PC-3 (cell line): Measurements from ENCODE around the gene FBXO9. TPM values are rescaled to one million over a fixed set of nuclear protein-coding genes. Genes with fewer than 3 reads are reported as not detected.

Source experiments
- ATAC-seq: fragments of 200-7000 bp; cut with Tn5 transposase; 2 replicates; pipeline ENCODE4 v1.9.1; 2020; ENCODE audit warnings: mild to moderate bottlenecking, moderate library complexity
- BruUV-seq: library from RNA; stranded (reverse); fragments of 400-500 nt; replicated peaks from 2 replicates; lab custom pipeline; 2021; lab: Mats Ljungman, UMichigan
- CTCF ChIA-PET: fragments of 300-600 bp; sonication (Branson Sonifier 250); formaldehyde crosslinking; loops from one replicate; lab custom pipeline; 2022; ENCODE audit warnings: antibody characterized with exemption; lab: Charles Lee
- POLR2A ChIA-PET: fragments of 300-600 bp; sonication (Branson Sonifier 250); formaldehyde crosslinking; loops from one replicate; lab custom pipeline; 2022; ENCODE audit warnings: antibody characterized with exemption; ENCODE audit not compliant: unreplicated experiment; lab: Charles Lee
- DNase-seq: peaks from one replicate; pipeline ENCODE4 v3.0.0-alpha.2; 2015
- H2AFZ ChIP-seq: fragments of 300-600 bp; sonication (generic); 2 replicates; pipeline ENCODE4 v1.6.0; 2016; ENCODE audit warnings: antibody characterized with exemption, low read length
- H3F3A ChIP-seq: fragments of 300-600 bp; sonication (generic); one replicate; pipeline ENCODE4 v1.6.0; 2017; ENCODE audit warnings: antibody characterized with exemption, low read length, control low read depth, mild to moderate bottlenecking; ENCODE audit not compliant: unreplicated experiment
- H3K27ac ChIP-seq: fragments of 300-600 bp; sonication (generic); 2 replicates; pipeline ENCODE4 v1.5.1; 2016; ENCODE audit warnings: mild to moderate bottlenecking, low read length
- H3K27me3 ChIP-seq: fragments of 300-600 bp; sonication (generic); 2 replicates; pipeline ENCODE4 v1.6.1; 2016; ENCODE audit warnings: low read length, mixed read lengths
- H3K36me3 ChIP-seq: fragments of 300-600 bp; sonication (generic); 2 replicates; pipeline ENCODE4 v1.6.1; 2016; ENCODE audit warnings: low read depth, mixed run types, low read length, mixed read lengths
- H3K4me1 ChIP-seq: fragments of 300-600 bp; sonication (generic); 2 replicates; pipeline ENCODE4 v1.5.1; 2016; ENCODE audit warnings: low read length; ENCODE audit not compliant: insufficient read depth
- H3K4me2 ChIP-seq: fragments of 300-600 bp; sonication (generic); 2 replicates; pipeline ENCODE4 v1.6.0; 2016; ENCODE audit warnings: low read length
- H3K4me3 ChIP-seq: fragments of 300-600 bp; sonication (generic); 2 replicates; pipeline ENCODE4 v1.5.1; 2016; ENCODE audit warnings: mild to moderate bottlenecking, low read length, mixed read lengths
- H3K79me2 ChIP-seq: fragments of 300-600 bp; sonication (generic); 2 replicates; pipeline ENCODE4 v1.6.1; 2017; ENCODE audit warnings: low read length, mixed read lengths
- H3K9ac ChIP-seq: fragments of 300-600 bp; sonication (generic); 2 replicates; pipeline ENCODE4 v1.6.0; 2016; ENCODE audit warnings: mild to moderate bottlenecking, low read length
- H3K9me2 ChIP-seq: fragments of 300-600 bp; sonication (generic); replicated peaks from 2 replicates; pipeline ENCODE4 v1.6.1; 2016; ENCODE audit warnings: mixed run types, low read length, mixed read lengths
- H3K9me3 ChIP-seq: fragments of 300-600 bp; sonication (generic); 2 replicates; pipeline ENCODE4 v1.6.1; 2016; ENCODE audit warnings: low read length, mixed read lengths
- H4K20me1 ChIP-seq: fragments of 300-600 bp; sonication (generic); 2 replicates; pipeline ENCODE4 v1.6.1; 2016; ENCODE audit warnings: low read length, mixed read lengths
- EZH2 ChIP-seq: fragments of 300-600 bp; sonication (generic); IDR thresholded peaks from one replicate; pipeline ENCODE4 v1.6.1; 2017; ENCODE audit warnings: antibody characterized with exemption, mild to moderate bottlenecking, low read length; ENCODE audit not compliant: unreplicated experiment
- EZH2phosphoT487 ChIP-seq: fragments of 300-600 bp; sonication (generic); IDR thresholded peaks from 2 replicates; pipeline ENCODE4 v1.6.1; 2018; ENCODE audit warnings: mild to moderate bottlenecking, antibody characterized with exemption, low read length, borderline replicate concordance
- intact Hi-C: fragments of 100-400 bp; cut with micrococcal nuclease; formaldehyde crosslinking; loops from 2 replicates; pipeline ENCODE4 v1.9.0; 2023
- total RNA-seq: library from RNA; depleted of rRNA; stranded (reverse); fragments of >200 nt; gene quantifications from 2 replicates; pipeline ENCODE4 v1.2.3, GENCODE V29; 2014
- TF ChIP-seq, protein P1 (sequence below): fragments of 300-600 bp; sonication (generic); conservative IDR thresholded peaks from 2 replicates; pipeline ENCODE4 v1.5.1; 2017; ENCODE audit warnings: antibody characterized with exemption, low read depth, mild to moderate bottlenecking, low read length

Gene FBXO9
- total RNA-seq, 1 experiment from 2014 or later = 54.6 TPM

GRCh38 chr6:53038596-53038995, 26.6 kb upstream of the FBXO9 start:
- H2AFZ ChIP-seq = no peak overlapping the region
- BruUV-seq = no TSS peak
- H4K20me1 ChIP-seq = no peaks in the 10 kb centered on the region
- peaks cover 5% of the 10 kb centered on the region for H3F3A ChIP-seq
- H3K27me3 ChIP-seq = no peaks in the 10 kb centered on the region
- no peaks in the 10 kb centered on the region for H3K9me3 ChIP-seq
- H3K4me2 ChIP-seq = no peak overlapping the region
- TF ChIP-seq, protein P1, sequence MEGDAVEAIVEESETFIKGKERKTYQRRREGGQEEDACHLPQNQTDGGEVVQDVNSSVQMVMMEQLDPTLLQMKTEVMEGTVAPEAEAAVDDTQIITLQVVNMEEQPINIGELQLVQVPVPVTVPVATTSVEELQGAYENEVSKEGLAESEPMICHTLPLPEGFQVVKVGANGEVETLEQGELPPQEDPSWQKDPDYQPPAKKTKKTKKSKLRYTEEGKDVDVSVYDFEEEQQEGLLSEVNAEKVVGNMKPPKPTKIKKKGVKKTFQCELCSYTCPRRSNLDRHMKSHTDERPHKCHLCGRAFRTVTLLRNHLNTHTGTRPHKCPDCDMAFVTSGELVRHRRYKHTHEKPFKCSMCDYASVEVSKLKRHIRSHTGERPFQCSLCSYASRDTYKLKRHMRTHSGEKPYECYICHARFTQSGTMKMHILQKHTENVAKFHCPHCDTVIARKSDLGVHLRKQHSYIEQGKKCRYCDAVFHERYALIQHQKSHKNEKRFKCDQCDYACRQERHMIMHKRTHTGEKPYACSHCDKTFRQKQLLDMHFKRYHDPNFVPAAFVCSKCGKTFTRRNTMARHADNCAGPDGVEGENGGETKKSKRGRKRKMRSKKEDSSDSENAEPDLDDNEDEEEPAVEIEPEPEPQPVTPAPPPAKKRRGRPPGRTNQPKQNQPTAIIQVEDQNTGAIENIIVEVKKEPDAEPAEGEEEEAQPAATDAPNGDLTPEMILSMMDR = no peak
- TF ChIP-seq EZH2phosphoT487 = no peak
- no peak for TF ChIP-seq EZH2
- H3K36me3 ChIP-seq = peaks cover 15% of the 10 kb centered on the region
- ChIA-PET CTCF (no interaction called here), POLR2A (no interaction called here)
- DNase-seq (no peak), ATAC-seq (no peak)
- H3K4me3 ChIP-seq = no peak overlapping the region
- peaks cover 29% of the 10 kb centered on the region for H3K4me1 ChIP-seq
- intact Hi-C loops = no loop called here
- H3K79me2 ChIP-seq = no peaks in the 10 kb centered on the region
- no peak overlapping the region for H3K27ac ChIP-seq
- no peak overlapping the region for H3K9ac ChIP-seq
- H3K9me2 ChIP-seq = no peaks in the 10 kb centered on the region

- peak overlapping the region; percentile 86 for H3K27ac ChIP-seq
- H3K4me2 ChIP-seq = peak overlapping the region; percentile 76
Observed at GRCh38 chr6:53041356-53041755, 23.8 kb upstream of the FBXO9 start.

GRCh38 chr6:53042112-53042511, 23.1 kb upstream of the FBXO9 start:
- Histone ChIP-seq H3K9me2 (no peaks in the 10 kb centered on the region), H3F3A (peaks cover 5% of the 10 kb centered on the region), H2AFZ (no peak overlapping the region), H3K36me3 (peaks cover 15% of the 10 kb centered on the region), H3K27me3 (no peaks in the 10 kb centered on the region), H3K27ac (peak overlapping the region; percentile 86), H3K4me2 (peak overlapping the region; percentile 76), H3K4me3 (peak overlapping the region; percentile 39), H4K20me1 (no peaks in the 10 kb centered on the region), H3K4me1 (peaks cover 39% of the 10 kb centered on the region), H3K79me2 (0 out of 2 replicates have a peak, but pooled peaks cover 12% of the 10 kb centered on the region), H3K9ac (peak overlapping the region; percentile 49), H3K9me3 (no peaks in the 10 kb centered on the region)
- intact Hi-C loops = no loop called here
- ATAC-seq (peak; percentile 80), DNase-seq (peak; percentile 97)
- BruUV-seq = no TSS peak
- ChIA-PET POLR2A (interaction anchor here (1.0 kb wide), 1 partner anchor 47 kb away, joined by 9 read pairs; no protein-coding TSS in a partner anchor), CTCF (interaction anchor here (0.7 kb wide), 1 partner anchor 46 kb away, joined by 3 read pairs; no protein-coding TSS in a partner anchor)
- TF ChIP-seq EZH2 (no peak), EZH2phosphoT487 (no peak)
- TF ChIP-seq, protein P1 = no peak

More at GRCh38 chr6:53041356-53041755, 23.8 kb upstream of the FBXO9 start:
- Histone ChIP-seq H3K36me3 (peaks cover 15% of the 10 kb centered on the region), H4K20me1 (no peaks in the 10 kb centered on the region), H3K9me2 (no peaks in the 10 kb centered on the region), H3K4me3 (peak overlapping the region; percentile 39), H2AFZ (no peak overlapping the region), H3K9ac (peak overlapping the region; percentile 49), H3K9me3 (no peaks in the 10 kb centered on the region), H3K4me1 (peaks cover 39% of the 10 kb centered on the region), H3F3A (peaks cover 5% of the 10 kb centered on the region), H3K79me2 (0 out of 2 replicates have a peak, but pooled peaks cover 4% of the 10 kb centered on the region), H3K27me3 (no peaks in the 10 kb centered on the region)
- TF ChIP-seq, protein P1 = no peak
- TF ChIP-seq EZH2 (no peak), EZH2phosphoT487 (no peak)
- intact Hi-C loops = no loop called here
- BruUV-seq = no TSS peak
- CTCF ChIA-PET = interaction anchor here (0.7 kb wide), 1 partner anchor 45 kb away, joined by 3 read pairs; no protein-coding TSS in a partner anchor
- DNase-seq (peak; percentile 64), ATAC-seq (peak; percentile 49)
- POLR2A ChIA-PET = interaction anchor here (0.8 kb wide), 1 partner anchor 16 kb away, joined by 4 read pairs; no protein-coding TSS in a partner anchor
